Heart right ventricle (tissue), 16 donors: Measurements from ENCODE around the gene MTX1. TPM values are rescaled to one million over a fixed set of nuclear protein-coding genes. Genes with fewer than 3 reads are reported as not detected.
"Not testable (repeated sequence)": the region's sequence is repeated elsewhere in the genome, so short reads cannot be mapped to it uniquely, and the experiment has no call there.

Experiments
- ATAC-seq, 8 donors: fragments of 200-7000 bp; cut with Tn5 transposase; one replicate each; pipeline ENCODE4 v1.9.1; 2020; ENCODE audit warnings: mild to moderate bottlenecking in 8 of 8, moderate library complexity in 8 of 8, moderate number of reproducible peaks in 1 of 8
- DNase-seq, 2 donors: peaks; one replicate each; pipeline ENCODE4 v3.0.0-alpha.2; 2020
- H3K27ac ChIP-seq, 10 donors: fragments of 200-600 bp; sonication (generic) in 2 of 10; one replicate each; pipeline versions ENCODE4 v1.5.0 to v1.8.0; 2020 to 2022; ENCODE audit warnings: mild to moderate bottlenecking in 3 of 10
- H3K27me3 ChIP-seq, 7 donors: fragments of 200-600 bp; one replicate each; pipeline ENCODE4 v1.8.0; 2021 to 2022; ENCODE audit warnings: mild to moderate bottlenecking in 2 of 7
- H3K36me3 ChIP-seq, 9 donors: fragments of 200-600 bp; sonication (generic) in 1 of 9; one replicate each; pipeline versions ENCODE4 v1.5.0 to v1.8.0; 2020 to 2022; ENCODE audit warnings: mild to moderate bottlenecking in 2 of 9
- H3K4me1 ChIP-seq, 9 donors: fragments of 200-600 bp; sonication (generic) in 1 of 9; one replicate each; pipeline versions ENCODE4 v1.5.0 to v1.8.0; 2020 to 2022; ENCODE audit warnings: mild to moderate bottlenecking in 4 of 9
- H3K4me3 ChIP-seq, 10 donors: fragments of 200-600 bp; sonication (generic) in 2 of 10; one replicate each; pipeline versions ENCODE4 v1.5.0 to v1.8.0; 2020 to 2022; ENCODE audit warnings: mild to moderate bottlenecking in 7 of 10, moderate library complexity in 2 of 10
- H3K9me3 ChIP-seq, 11 donors: fragments of 200-600 bp in 10 of 11; sonication (generic) in 2 of 11; one replicate each; pipeline versions ENCODE4 v1.5.0 to v1.8.0; 2013 to 2022; ENCODE audit warnings: mild to moderate bottlenecking in 2 of 11, control low read depth in 1 of 11, moderate library complexity in 1 of 11
- CTCF ChIP-seq, 9 donors: fragments of 200-600 bp; sonication (generic) in 2 of 9; IDR thresholded peaks; one replicate each; pipeline versions ENCODE4 v1.5.0 to v1.8.0; 2021 to 2022; ENCODE audit warnings: antibody characterized with exemption in 9 of 9, mild to moderate bottlenecking in 5 of 9, moderate library complexity in 1 of 9
- WGBS, 2 donors: extraction: QIAGEN DNeasy Blood & Tissue Kit; methylation state at CpG; one replicate each; pipeline ENCODE4 v1.1.7; 2013; ENCODE audit warnings: inconsistent platforms in 1 of 2; 5-methylcytosine and 5-hydroxymethylcytosine counted together
- intact Hi-C, 10 donors: fragments of 100-400 bp; cut with DNase I; formaldehyde crosslinking; loops; one replicate each; pipeline versions ENCODE4 v1.11.1 to v1.14.2; 2022
- long read RNA-seq, 3 donors: library from polyadenylated mRNA; unstranded; transcript quantifications; one replicate each; pipeline ENCODE4 v2.0.0, GENCODE V29; 2020 to 2021
- polyA plus RNA-seq, 2 donors: library from polyadenylated mRNA; stranded (reverse); fragments of 200-250 nt; gene quantifications; one replicate each; pipeline ENCODE4 v1.2.3, GENCODE V29; 2013
- total RNA-seq, 10 donors: library from RNA; stranded (reverse); fragmentation: NEBNext Ultra II Directional in 3 of 10; extraction: Animal tissue kit (Norgen Biotek cat#: 25700) in 3 of 10; gene quantifications; one replicate each; pipeline versions ENCODE4 v1.2.1 to v1.2.4, GENCODE V29; 2021 to 2023
- donor health status: Arrhythmogenic right ventricular cardiomyopathy.
- donor health status: ischemic (EF 13 %, LVEDD 7.1; RV severe dilation, severe dysfunction).
- donor health status: healthy with polysubstance abuse.
- donor health status: DM: no; HTN: yes; CAD: no.
- donor health status: DM: no; HTN: no; CAD: no.
- donor health status: ischemic (EF 25% LVEDD 6.9; RV normal size, moderate dysfunction).
- donor health status: ischemic (EF 25% LVEDD 5.7; RV mildly dilated, moderate dysfunction).
- donor health status: healthy.
- donor health status: DM: yes; HTN: yes; CAD: no.
- donor health status: Ischemic cardiomyopathy.
- donor health status: ischemic (EF 35%, LVEDD 5.7; RV mildly dilated, moderate dysfunction).
- donor health status: nonischemic (EF 11% LVEDD 7.7; RV severe dilation, severe dysfunction).
- donor health status: DM: yes; HTN: yes; CAD: no.
- donor health status: PGD.
- donor health status: ischemic (EF 29% LVEDD 5.4; RV normal size, mild dysfunction).
- donor health status: nonischemic (EF 23%, LVEDD 6.1; RV moderate dilation, normal function).

The MTX1 gene
- total RNA-seq, result 10 to 100 TPM; 13.1 to 25.8 (median 17.1) TPM
- polyA plus RNA-seq, result 10 to 100 TPM; 33.9 to 49.7 TPM
- long read RNA-seq, donor 1, transcript MTX1-202 (8 exons, 1,632 nt), result major isoform, 15 of 20 reads
- long read RNA-seq, donor 1, partial matches to known transcripts, result 2 of 20 reads
- long read RNA-seq, donor 1, other reads (novel, unspliced or antisense), result 2 of 20 reads
- long read RNA-seq, donor 2, transcript MTX1-202 (8 exons, 1,632 nt), result major isoform, 11 of 16 reads
- long read RNA-seq, donor 2, partial matches to known transcripts, result 1 of 16 reads
- long read RNA-seq, donor 2, other reads (novel, unspliced or antisense), result 0 of 16 reads
- long read RNA-seq, donor 3, transcript MTX1-202 (8 exons, 1,632 nt), result major isoform, 14 of 16 reads
- long read RNA-seq, donor 3, partial matches to known transcripts, result 0 of 16 reads
- long read RNA-seq, donor 3, other reads (novel, unspliced or antisense), result 1 of 16 reads

GRCh38 chr1:155208541-155209311, at the start of gene MTX1:
Gene MTX1, plus strand, starts transcription at chr1:155208695. Its CDS starts 110 bp downstream, at chr1:155208805.
- Histone ChIP-seq H3K27ac (peak within 1 kb of the TSS; percentile 98 to 100 (median 100)), H3K4me1 (peaks cover 9 to 43% (median 31%) of the 10 kb centered on the region in 9 donors), H3K36me3 (peaks cover 0 to 23% (median 0%) of the 10 kb centered on the region in 9 donors), H3K4me3 (peak within 1 kb of the TSS; percentile 64 to 91 (median 82)), H3K27me3 (no peaks in the 10 kb centered on the region), H3K9me3 (no peaks in the 10 kb centered on the region)
- TF ChIP-seq CTCF (IDR thresholded peaks at IDR 0.05), result no peak
- intact Hi-C loops, result loop anchor here in 6 of 10 donors (1.0 to 10.0 kb wide), 7 partner anchors 18 to 386 kb away; partner anchors contain the start of gene RUSC1 (in 2 of the 6)
- ATAC-seq, result peak; percentile 86 to 92 (median 90)
- peak; percentile 93 to 95 for DNase-seq
- 0 to 1% methylated on average over 59 to 64 of the region's 64 CpGs for WGBS, 2 donors

GRCh38 chr1:155158991-155159390, 49.5 kb upstream of the MTX1 start:
- DNase-seq (no peak), ATAC-seq (no peak)
- 79 to 88% methylated on average over 1 of the region's 1 CpG for WGBS, 2 donors
- Histone ChIP-seq H3K27ac (no peak overlapping the region), H3K9me3 (no peaks in the 10 kb centered on the region), H3K4me3 (no peak overlapping the region), H3K36me3 (no peaks in the 10 kb centered on the region), H3K4me1 (no peaks in the 10 kb centered on the region), H3K27me3 (no peaks in the 10 kb centered on the region)
- TF ChIP-seq CTCF (IDR thresholded peaks at IDR 0.05), result no peak
- intact Hi-C loops, result no loop called here

GRCh38 chr1:155160128-155160527, 48.4 kb upstream of the MTX1 start:
- intact Hi-C loops, result no loop called here
- no peak for TF ChIP-seq CTCF (IDR thresholded peaks at IDR 0.05)
- DNase-seq (no peak), ATAC-seq (no peak)
- H3K9me3 ChIP-seq, result peaks cover 0 to 8% (median 0%) of the 10 kb centered on the region in 11 donors
- WGBS, 2 donors, result 80% methylated on average over 8 of the region's 8 CpGs
- no peak overlapping the region for H3K27ac ChIP-seq
- peaks cover 0 to 5% (median 0%) of the 10 kb centered on the region in 9 donors for H3K4me1 ChIP-seq
- no peak overlapping the region for H3K4me3 ChIP-seq
- H3K36me3 ChIP-seq, result no peaks in the 10 kb centered on the region
- H3K27me3 ChIP-seq, result no peaks in the 10 kb centered on the region

GRCh38 chr1:155162631-155163030, 45.9 kb upstream of the MTX1 start:
- H3K4me3 ChIP-seq, DNase-seq, intact Hi-C loops, H3K36me3 ChIP-seq, H3K9me3 ChIP-seq, ATAC-seq, H3K27ac ChIP-seq: not testable (repeated sequence)
- WGBS, 2 donors, result 97% methylated on average over 6 of the region's 6 CpGs
- Histone ChIP-seq H3K4me1 (peaks cover 8 to 30% (median 23%) of the 10 kb centered on the region in 9 donors), H3K27me3 (peaks cover 0 to 14% (median 0%) of the 10 kb centered on the region in 7 donors)

- Histone ChIP-seq H3K4me1 (peaks cover 8 to 33% (median 25%) of the 10 kb centered on the region in 9 donors), H3K27me3 (peaks cover 0 to 15% (median 0%) of the 10 kb centered on the region in 7 donors)
- ATAC-seq, DNase-seq, H3K9me3 ChIP-seq, H3K27ac ChIP-seq, H3K4me3 ChIP-seq, H3K36me3 ChIP-seq: not testable (repeated sequence)
- WGBS, 2 donors, result 94 to 96% methylated on average over 4 of the region's 4 CpGs
- intact Hi-C loops, result loop anchor here in 1 of 10 donors (2.0 kb wide), 1 partner anchor 71 kb away; no protein-coding TSS in a partner anchor
Observed at GRCh38 chr1:155163785-155164184, 44.7 kb upstream of the MTX1 start.

GRCh38 chr1:155164625-155165024, 43.9 kb upstream of the MTX1 start:
- peaks cover 0 to 12% (median 9%) of the 10 kb centered on the region in 9 donors for H3K36me3 ChIP-seq
- peak overlapping the region in 1 of 10 donors; percentile 87 for H3K27ac ChIP-seq
- H3K4me3 ChIP-seq, ATAC-seq, H3K9me3 ChIP-seq, DNase-seq: not testable (repeated sequence)
- peaks cover 0 to 15% (median 0%) of the 10 kb centered on the region in 7 donors for H3K27me3 ChIP-seq
- 98 to 99% methylated on average over 11 of the region's 11 CpGs for WGBS, 2 donors
- intact Hi-C loops, result loop anchor here in 4 of 10 donors (2.0 to 5.0 kb wide), 2 partner anchors 37 to 72 kb away; partner anchors contain the start of gene EFNA1 (in 3 of the 4)
- peaks cover 8 to 33% (median 25%) of the 10 kb centered on the region in 9 donors for H3K4me1 ChIP-seq
